BLaER1 treated with 17β-estradiol and CSF1 and Interleukin-3, amounts not matched to agents 10 nM and 100 nM (cell line): ENCODE data around the gene THRAP3.
A peak's percentile ranks its signal among the peaks of the same experiment; 100 is the strongest.

Experiments
- H3K27ac ChIP-seq, 11 experiments: shearing (Covaris generic); formaldehyde crosslinking; 2 replicates each; pipeline ENCODE4 v1.8.1; 2022
- H3K27me3 ChIP-seq, 11 experiments: shearing (Covaris generic); formaldehyde crosslinking; 2 replicates each; pipeline ENCODE4 v1.8.1; 2022
- H3K36me3 ChIP-seq, 11 experiments: shearing (Covaris generic); formaldehyde crosslinking; 2 replicates each; pipeline ENCODE4 v1.8.1; 2022
- H3K4me1 ChIP-seq, 10 experiments: shearing (Covaris generic); formaldehyde crosslinking; 2 replicates each; pipeline ENCODE4 v1.8.1; 2022
- H3K4me2 ChIP-seq, 11 experiments: shearing (Covaris generic); formaldehyde crosslinking; 2 replicates each; pipeline ENCODE4 v1.8.1; 2022
- H3K4me3 ChIP-seq, 10 experiments: shearing (Covaris generic); formaldehyde crosslinking; 2 replicates each; pipeline ENCODE4 v1.8.1; 2022
- H3K9ac ChIP-seq, 11 experiments: shearing (Covaris generic); formaldehyde crosslinking; 2 replicates each; pipeline ENCODE4 v1.8.1; 2022
- H3K9me3 ChIP-seq, 11 experiments: shearing (Covaris generic); formaldehyde crosslinking; replicated peaks in 1 of 11; 2 replicates each; pipeline ENCODE4 v1.8.1; 2022
- H4K20me1 ChIP-seq, 11 experiments: shearing (Covaris generic); formaldehyde crosslinking; 2 replicates each; pipeline ENCODE4 v1.8.1; 2022
- Cebpa-rat ChIP-seq, 11 experiments: shearing (Covaris generic); IDR thresholded peaks; 2 replicates each; pipeline ENCODE4 v1.8.1; 2022

The THRAP3 gene

DNA sequence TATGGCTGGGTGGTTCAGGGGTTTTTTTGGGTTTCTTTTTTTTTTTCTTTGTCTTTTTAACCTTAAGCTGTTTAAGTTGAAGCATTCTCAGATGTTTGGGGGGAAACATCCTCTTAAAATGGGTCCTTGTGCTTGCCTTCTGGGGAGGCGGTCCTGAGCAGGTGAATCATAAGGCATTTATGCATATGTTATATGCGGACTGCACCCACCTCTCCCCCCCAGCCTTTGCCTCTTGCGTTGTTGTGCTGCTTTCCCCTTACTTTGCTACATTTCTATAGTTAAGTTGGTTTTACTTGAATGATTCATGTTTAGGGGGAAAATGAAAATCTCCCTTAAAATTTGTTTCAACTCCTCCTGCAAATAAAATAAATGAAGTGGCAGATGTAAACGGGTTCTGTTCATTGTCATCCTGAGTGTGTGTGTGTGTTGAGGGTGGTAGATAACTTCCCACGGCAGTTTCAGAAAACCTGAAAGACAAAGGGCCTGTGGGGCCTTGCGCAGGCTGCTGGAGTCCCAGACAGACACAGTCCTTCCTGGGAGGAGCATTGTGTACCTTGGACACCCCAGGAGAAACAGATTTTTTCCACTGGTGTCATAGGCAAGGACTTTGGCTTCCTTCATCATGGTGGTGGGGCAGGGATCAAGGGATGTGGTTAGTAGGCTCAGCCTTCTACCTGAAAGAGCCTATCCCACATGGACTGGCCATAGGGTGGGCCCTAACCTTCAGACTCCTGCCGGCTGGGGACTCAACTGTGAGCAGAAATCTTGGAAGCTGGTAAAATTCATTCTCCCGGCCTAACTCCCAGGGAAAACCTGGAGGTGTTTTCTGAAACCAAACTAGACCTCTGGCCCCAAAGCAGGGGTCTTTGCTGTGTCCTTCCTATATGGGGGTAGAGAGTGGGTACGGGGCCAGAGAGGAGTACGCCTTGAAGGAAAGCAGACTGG is 81.0 kb downstream of the THRAP3 start:
- Histone ChIP-seq H3K36me3 (peaks cover 39 to 58% (median 52%) of the 10 kb centered on the region in 11 experiments), H4K20me1 (peaks cover 4 to 70% (median 48%) of the 10 kb centered on the region in 11 experiments; a peak in 21 of 22 replicates), H3K9me3 (no peaks in the 10 kb centered on the region), H3K9ac (peak overlapping the region in 6 of 11 experiments; percentile 70 to 78 (median 76); a peak in 6 of 22 replicates), H3K4me2 (peak overlapping the region; percentile 95 to 100 (median 100); a peak in 19 of 22 replicates), H3K4me1 (peaks cover 24 to 76% (median 41%) of the 10 kb centered on the region in 10 experiments), H3K27ac (0 out of 22 replicates have a peak overlapping the region, but pooled peaks of 3 of the 11 experiments have one; percentile 33 to 66 (median 38)), H3K27me3 (no peaks in the 10 kb centered on the region), H3K4me3 (peak overlapping the region in 2 of 10 experiments; percentile 71 to 74; a peak in 1 of 20 replicates)
- no peak for TF ChIP-seq Cebpa-rat (IDR thresholded peaks at IDR 0.05)

DNA sequence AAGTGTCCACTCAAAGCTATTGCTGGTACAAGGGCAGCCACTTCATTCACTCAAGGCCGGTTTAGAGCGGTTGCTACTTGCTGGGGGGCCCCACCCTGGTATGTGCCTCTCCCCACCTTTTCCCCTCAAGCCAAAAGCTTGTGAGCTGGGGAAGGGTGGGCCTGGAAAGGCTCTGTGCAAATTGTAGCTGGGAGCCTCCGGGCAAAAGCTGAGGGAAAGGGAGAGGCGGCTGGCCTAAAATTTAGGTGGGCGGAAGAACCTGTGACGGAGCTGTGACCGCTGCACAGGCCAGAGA is 81.6 kb downstream of the THRAP3 start:
- H3K4me2 ChIP-seq: peak overlapping the region; percentile 95 to 100 (median 100)
- H3K9ac ChIP-seq: peak overlapping the region; percentile 67 to 83 (median 77); a peak in 19 of 22 replicates
- H4K20me1 ChIP-seq: peaks cover 4 to 64% (median 47%) of the 10 kb centered on the region in 11 experiments; a peak in 21 of 22 replicates
- no peaks in the 10 kb centered on the region for H3K27me3 ChIP-seq
- peak overlapping the region in 8 of 10 experiments; percentile 67 to 83 (median 74); a peak in 14 of 20 replicates for H3K4me3 ChIP-seq
- no peaks in the 10 kb centered on the region for H3K9me3 ChIP-seq
- H3K27ac ChIP-seq: peak overlapping the region in 2 of 11 experiments; percentile 7 to 66; a peak in 2 of 22 replicates
- TF ChIP-seq Cebpa-rat (IDR thresholded peaks at IDR 0.05): no peak
- peaks cover 24 to 70% (median 39%) of the 10 kb centered on the region in 10 experiments for H3K4me1 ChIP-seq
- peaks cover 33 to 58% (median 46%) of the 10 kb centered on the region in 11 experiments for H3K36me3 ChIP-seq

DNA sequence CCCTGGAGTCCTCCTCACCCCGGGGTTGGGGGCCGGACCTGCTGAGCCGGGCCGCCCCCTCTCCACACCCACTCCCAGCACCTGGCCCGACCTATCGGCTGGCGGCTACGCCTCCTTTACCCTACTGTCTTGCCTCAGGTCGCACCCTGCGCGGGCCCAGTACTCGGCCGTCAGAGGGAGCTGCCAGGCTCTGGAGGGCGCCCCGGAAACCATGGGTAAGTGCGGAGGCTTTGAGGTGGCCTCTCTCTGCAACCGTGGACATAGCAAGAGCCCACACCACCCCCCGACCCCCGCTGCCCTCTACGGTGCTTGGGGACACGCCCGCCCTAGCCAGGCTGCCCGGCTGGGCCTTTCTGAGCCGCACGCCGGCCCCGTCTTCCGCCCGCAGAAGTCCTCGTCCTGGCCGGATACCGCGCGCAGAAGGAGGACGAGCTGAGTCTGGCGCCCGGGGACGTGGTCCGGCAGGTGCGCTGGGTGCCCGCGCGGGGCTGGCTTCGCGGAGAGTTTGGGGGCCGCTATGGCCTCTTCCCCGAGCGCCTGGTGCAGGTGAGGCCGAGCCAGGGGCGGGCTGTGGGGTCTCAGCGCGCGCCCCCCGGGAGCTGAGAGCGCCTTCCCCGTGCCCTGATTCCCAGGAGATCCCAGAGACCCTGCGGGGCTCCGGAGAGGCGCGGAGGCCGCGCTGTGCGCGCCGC is 82.1 kb downstream of the THRAP3 start, which contains the start of gene SH3D21:
SH3D21 (plus strand) TSS at position 159 of the 692 bp plus-strand sequence; CDS start at position 212, 53 bp downstream.
- Histone ChIP-seq H3K27me3 (no peaks in the 10 kb centered on the region), H3K4me2 (peak within 1 kb of the TSS; percentile 95 to 100 (median 100)), H3K9me3 (no peaks in the 10 kb centered on the region), H3K9ac (peak within 1 kb of the TSS; percentile 67 to 83 (median 77)), H3K4me1 (peaks cover 24 to 65% (median 38%) of the 10 kb centered on the region in 10 experiments), H3K36me3 (peaks cover 28 to 57% (median 41%) of the 10 kb centered on the region in 11 experiments), H3K27ac (peak within 1 kb of the TSS; percentile 40 to 66 (median 58); a peak in 20 of 22 replicates), H3K4me3 (peak within 1 kb of the TSS; percentile 67 to 83 (median 73)), H4K20me1 (peaks cover 4 to 59% (median 47%) of the 10 kb centered on the region in 11 experiments; a peak in 21 of 22 replicates)
- TF ChIP-seq Cebpa-rat (IDR thresholded peaks at IDR 0.05): no peak

DNA sequence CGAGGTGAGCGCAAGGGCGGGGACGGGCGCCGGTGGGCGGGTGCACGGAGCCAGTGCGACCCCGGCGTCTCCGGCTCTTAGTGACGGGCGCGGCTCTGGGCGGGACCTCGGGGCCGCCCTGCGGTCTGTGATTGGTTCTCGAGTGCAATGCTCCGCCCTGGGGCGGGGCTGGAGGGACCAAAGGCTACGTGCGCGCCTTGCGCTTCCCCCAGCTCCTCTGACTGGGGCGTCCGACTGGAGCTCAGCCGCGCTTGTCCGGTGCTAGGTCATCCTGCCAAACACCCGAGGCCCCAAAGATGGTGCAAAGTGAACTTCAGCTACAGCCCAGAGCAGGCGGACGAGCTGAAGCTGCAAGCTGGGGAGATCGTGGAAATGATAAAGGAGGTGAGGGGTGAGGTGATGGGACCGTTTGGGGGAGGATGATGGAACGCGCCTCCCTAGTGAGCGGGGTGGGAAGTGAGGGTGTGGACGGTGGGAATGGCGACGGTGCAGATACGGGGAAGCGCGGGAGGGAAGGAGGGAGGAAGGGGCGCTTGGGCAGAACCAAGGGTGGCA is 82.7 kb downstream of the THRAP3 start:
- H3K27ac ChIP-seq: peak overlapping the region in 10 of 11 experiments; percentile 40 to 66 (median 60); a peak in 16 of 22 replicates
- H3K36me3 ChIP-seq: peaks cover 21 to 57% (median 35%) of the 10 kb centered on the region in 11 experiments
- H4K20me1 ChIP-seq: peaks cover 0 to 54% (median 42%) of the 10 kb centered on the region in 11 experiments; a peak in 20 of 22 replicates
- peak overlapping the region; percentile 67 to 83 (median 77) for H3K9ac ChIP-seq
- H3K4me1 ChIP-seq: peaks cover 24 to 59% (median 38%) of the 10 kb centered on the region in 10 experiments
- peak overlapping the region; percentile 95 to 100 (median 100) for H3K4me2 ChIP-seq
- H3K9me3 ChIP-seq: no peaks in the 10 kb centered on the region
- H3K27me3 ChIP-seq: no peaks in the 10 kb centered on the region
- H3K4me3 ChIP-seq: peak overlapping the region; percentile 67 to 83 (median 73)
- TF ChIP-seq Cebpa-rat (IDR thresholded peaks at IDR 0.05): no peak

DNA sequence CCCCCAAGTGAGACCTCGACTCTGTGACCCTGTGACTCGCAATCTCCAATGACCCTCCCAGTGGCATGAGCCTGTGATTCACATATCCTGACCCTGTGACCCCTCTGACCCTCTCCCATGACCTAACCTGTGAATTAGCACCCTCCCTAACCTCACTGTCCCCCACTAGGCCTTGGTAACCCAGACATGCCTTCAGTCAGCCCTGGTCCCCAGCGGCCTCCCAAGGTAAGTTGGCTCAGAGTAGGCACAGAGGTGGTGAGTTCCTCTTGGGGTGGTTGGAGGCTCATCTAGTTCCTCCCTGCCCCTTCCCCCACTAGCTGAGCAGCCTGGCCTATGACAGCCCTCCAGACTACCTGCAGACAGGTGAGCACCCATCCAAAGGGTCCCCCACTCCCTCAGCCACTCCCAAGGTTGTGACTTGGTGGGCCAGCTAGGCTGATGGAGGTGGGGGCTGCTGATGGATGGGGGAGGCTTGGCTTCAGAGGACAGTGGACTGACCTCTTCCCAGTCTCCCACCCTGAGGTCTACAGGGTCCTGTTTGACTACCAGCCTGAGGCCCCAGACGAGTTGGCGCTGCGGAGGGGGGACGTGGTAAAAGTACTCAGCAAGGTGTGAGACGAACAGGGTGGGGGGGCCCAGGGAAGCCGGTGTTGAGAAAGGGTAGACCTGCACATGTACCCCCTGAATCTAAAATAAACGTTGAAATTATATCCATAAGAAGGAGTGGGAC is 83.5 kb downstream of the THRAP3 start:
- TF ChIP-seq Cebpa-rat (IDR thresholded peaks at IDR 0.05): no peak
- H3K9me3 ChIP-seq: no peaks in the 10 kb centered on the region
- H3K4me3 ChIP-seq: peak overlapping the region; percentile 67 to 83 (median 73)
- peaks cover 0 to 46% (median 34%) of the 10 kb centered on the region in 11 experiments; a peak in 19 of 22 replicates for H4K20me1 ChIP-seq
- peak overlapping the region in 10 of 11 experiments; percentile 68 to 83 (median 78); a peak in 18 of 22 replicates for H3K9ac ChIP-seq
- H3K4me1 ChIP-seq: peaks cover 24 to 51% (median 38%) of the 10 kb centered on the region in 10 experiments
- H3K4me2 ChIP-seq: peak overlapping the region; percentile 95 to 100 (median 100)
- H3K27ac ChIP-seq: peak overlapping the region in 2 of 11 experiments; percentile 20 to 26; a peak in 3 of 22 replicates
- no peaks in the 10 kb centered on the region for H3K27me3 ChIP-seq
- H3K36me3 ChIP-seq: peaks cover 14 to 49% (median 27%) of the 10 kb centered on the region in 11 experiments

DNA sequence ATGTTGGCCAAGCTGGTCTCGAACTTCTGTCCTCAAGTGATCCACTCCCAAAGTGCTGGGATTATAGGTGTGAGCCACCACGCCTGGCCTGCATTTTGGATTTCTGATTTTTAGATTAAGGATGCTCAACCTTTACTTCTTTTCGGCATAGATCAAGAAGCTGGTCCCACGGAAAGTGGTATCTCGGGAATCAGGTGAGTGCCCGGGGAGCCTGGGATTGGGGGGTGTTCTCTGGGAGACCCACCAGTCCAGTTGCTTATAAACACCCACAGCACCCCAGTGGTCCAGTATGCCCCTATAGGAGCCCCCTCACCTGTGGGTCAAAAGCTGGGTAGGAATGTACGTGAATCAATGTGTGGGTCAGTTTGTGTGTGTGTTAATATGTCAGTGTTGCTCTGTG is 85.2 kb downstream of the THRAP3 start:
- H4K20me1 ChIP-seq: peaks cover 0 to 31% (median 22%) of the 10 kb centered on the region in 11 experiments; a peak in 18 of 22 replicates
- no peaks in the 10 kb centered on the region for H3K9me3 ChIP-seq
- H3K4me2 ChIP-seq: no peak overlapping the region
- no peak overlapping the region for H3K4me3 ChIP-seq
- peaks cover 0 to 38% (median 11%) of the 10 kb centered on the region in 11 experiments; a peak in 15 of 22 replicates for H3K36me3 ChIP-seq
- H3K27me3 ChIP-seq: no peaks in the 10 kb centered on the region
- no peak overlapping the region for H3K27ac ChIP-seq
- peaks cover 23 to 35% (median 30%) of the 10 kb centered on the region in 10 experiments for H3K4me1 ChIP-seq
- no peak for TF ChIP-seq Cebpa-rat (IDR thresholded peaks at IDR 0.05)
- H3K9ac ChIP-seq: no peak overlapping the region

DNA sequence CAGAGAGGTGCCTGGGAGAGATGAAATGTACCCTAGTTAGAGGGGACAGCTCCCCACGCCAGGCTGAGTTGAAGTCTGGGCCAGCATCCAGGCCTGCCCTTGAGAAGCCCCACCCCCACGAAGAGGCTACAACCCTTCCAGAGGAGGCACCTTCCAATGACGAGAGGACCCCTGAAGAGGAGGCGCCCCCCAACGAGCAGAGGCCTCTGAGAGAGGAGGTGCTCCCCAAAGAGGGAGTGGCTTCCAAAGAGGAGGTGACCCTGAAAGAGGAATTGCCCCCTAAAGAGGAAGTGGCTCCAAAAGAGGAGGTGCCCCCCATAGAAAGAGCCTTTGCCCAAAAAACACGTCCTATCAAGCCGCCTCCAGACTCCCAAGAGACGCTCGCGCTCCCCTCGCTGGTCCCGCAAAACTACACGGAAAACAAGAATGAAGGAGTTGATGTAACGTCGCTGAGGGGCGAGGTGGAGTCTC is 96.1 kb downstream of the THRAP3 start:
- Histone ChIP-seq H3K4me3 (peak overlapping the region; percentile 32 to 96 (median 52); a peak in 16 of 20 replicates), H3K9ac (peak overlapping the region in 8 of 11 experiments; percentile 17 to 65 (median 44); a peak in 10 of 22 replicates), H3K27ac (peak overlapping the region in 1 of 11 experiments; percentile 24; a peak in 1 of 22 replicates), H3K4me1 (peaks cover 39 to 50% (median 46%) of the 10 kb centered on the region in 10 experiments), H3K27me3 (peaks cover 0 to 15% (median 8%) of the 10 kb centered on the region in 11 experiments; a peak in 11 of 22 replicates), H3K36me3 (peaks cover 0 to 31% (median 6%) of the 10 kb centered on the region in 11 experiments; a peak in 10 of 22 replicates), H3K9me3 (no peaks in the 10 kb centered on the region), H3K4me2 (peak overlapping the region; percentile 88 to 100 (median 97)), H4K20me1 (peaks cover 0 to 38% (median 15%) of the 10 kb centered on the region in 11 experiments; a peak in 18 of 22 replicates)
- no peak for TF ChIP-seq Cebpa-rat (IDR thresholded peaks at IDR 0.05)
